Measurements from ENCODE around the gene SPTBN4.
"Not testable (repeated sequence)": the region's sequence is repeated elsewhere in the genome, so short reads cannot be mapped to it uniquely, and the experiment has no call there.

The SPTBN4 gene

DNA sequence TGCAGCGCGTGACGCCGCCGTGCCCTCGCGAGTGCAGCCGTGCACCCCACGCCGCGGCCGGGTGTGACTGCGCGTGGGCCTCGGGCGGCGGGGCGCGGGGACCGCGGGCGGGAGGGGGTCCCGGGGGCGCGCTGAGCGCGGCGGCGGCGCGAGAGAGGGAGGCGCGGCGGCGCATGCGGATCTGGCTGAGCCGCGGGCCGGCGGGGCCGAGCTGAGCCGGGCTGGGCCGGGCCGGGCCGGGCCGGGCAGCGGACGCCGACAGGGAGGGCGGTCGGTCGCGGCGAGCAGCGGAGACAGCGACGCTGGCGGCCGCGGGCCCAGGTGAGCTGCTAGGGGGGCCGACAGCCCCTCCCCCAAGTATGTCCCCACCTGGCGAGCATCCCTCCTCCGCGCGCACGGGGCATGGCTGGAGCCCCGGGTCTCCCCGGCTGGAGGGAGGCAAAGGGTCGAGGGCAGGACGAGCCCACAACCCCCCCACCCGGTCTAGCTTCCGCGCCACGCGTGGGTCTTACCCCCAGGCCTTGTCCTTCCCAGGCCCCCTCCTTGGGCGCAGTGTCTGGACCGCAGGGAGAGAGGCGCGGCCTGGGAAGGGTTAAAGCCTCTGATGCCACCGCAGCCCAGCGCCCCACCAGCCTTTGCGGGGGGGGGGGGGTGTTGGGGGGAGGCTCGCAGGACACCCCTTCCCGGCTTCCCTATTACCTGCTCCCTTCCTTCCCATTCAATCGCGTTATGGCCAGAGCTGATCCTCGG lies at the start of gene SPTBN4:
SPTBN4 (plus strand) TSS at position 17 of the 750 bp plus-strand sequence. CDS start 5,621 bp downstream, outside the sequence.
- DNase-seq: no peak

DNA sequence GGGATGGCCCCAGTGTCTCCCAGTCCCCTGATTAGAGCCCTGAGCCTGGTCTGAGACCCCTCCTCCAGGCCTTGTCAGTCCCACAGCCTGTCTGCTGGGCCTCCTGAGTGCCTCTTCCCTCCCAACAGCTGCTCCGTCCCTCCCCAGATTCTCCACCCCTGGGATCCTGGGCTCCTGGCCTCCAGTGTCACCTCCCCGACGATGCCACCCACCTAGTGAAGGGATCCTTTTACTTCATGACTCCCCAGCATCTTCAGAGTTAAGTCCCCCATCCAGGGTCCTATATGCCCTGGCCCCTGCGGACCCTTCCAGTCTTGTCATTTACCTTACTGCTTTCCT lies 49.2 kb upstream of the SPTBN4 start:
- no peak for DNase-seq

GRCh38 chr19:40418040-40418439 lies 48.8 kb upstream of the SPTBN4 start:
- DNase-seq: no peak

- DNase-seq: no peak
Observed at GRCh38 chr19:40419066-40419612, 47.7 kb upstream of the SPTBN4 start.

DNA sequence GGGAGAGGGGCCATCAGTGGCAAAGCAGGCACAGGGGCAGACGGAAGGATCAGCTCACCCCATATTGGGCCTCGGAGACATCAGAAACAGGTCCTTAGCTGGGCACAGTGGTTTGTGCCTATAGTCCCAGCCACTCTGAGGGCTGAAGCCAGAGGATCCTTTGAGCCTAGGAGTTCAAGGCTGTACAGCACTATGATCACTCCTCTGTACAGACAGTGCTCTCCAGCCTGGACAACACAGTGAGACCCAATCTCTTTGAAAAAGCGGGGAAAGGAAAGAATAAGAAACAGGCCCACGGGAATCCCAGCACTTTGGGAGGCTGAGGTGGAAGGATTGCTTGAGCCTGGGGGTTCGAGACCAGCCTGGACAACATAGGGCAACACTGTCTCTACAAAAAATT lies 47.0 kb upstream of the SPTBN4 start:
- DNase-seq: no peak

DNA sequence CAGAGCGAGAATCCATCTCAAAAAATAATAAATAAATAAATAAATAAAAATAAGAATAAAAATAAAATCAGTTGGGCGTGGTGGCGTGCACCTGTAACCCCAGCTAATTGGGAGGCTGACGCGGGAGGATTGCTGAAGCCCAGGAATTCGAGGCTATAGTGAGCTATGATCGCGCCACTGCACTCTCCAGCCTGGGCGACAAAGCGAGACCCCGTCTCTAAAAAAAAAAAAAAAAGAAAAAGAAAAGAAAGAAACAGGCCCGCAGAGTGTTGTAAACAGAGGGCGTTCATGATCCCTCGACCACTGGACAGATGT lies 46.4 kb upstream of the SPTBN4 start:
- DNase-seq: no peak

- DNase-seq: peak; percentile 79 to 85
Observed at GRCh38 chr19:40420766-40421765, 45.7 kb upstream of the SPTBN4 start.

DNA sequence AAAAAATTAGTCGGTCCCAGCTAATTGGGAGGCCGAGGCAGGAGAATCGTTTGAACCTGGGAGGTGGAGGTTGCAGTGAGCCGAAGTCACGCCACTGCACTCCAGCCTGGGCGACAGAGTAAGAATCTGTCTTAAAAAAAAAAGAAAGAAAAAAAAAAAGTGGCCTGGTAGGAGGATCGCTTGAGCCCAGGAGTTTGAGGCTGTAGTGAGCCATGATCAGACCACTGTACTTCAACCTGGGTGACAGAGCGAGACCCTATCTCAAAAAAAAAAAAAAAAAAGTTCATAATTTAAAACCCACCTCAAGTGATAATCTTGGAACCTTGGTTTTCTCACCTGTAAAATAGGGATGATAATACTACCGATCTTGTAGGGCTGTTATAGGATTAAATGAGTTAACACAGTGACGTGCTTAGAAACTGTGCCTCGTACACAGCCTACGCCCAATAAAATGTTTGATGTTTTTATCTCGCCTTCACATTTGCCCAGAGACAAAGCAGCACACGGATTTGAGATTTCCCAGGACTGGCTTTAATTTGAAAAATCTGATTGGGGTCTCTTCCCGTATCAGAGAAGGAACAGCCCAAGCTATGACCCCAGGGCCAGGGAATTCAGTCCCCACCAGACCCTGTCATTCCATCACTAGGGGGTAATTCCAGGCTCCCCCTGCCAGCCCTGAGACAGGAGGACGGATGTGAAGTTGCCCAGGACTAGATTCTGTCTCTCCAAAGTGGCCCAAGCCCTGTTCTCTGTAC lies 44.6 kb upstream of the SPTBN4 start:
- no peak for DNase-seq

GRCh38 chr19:40422748-40423566 lies 43.8 kb upstream of the SPTBN4 start:
- no peak for DNase-seq

DNA sequence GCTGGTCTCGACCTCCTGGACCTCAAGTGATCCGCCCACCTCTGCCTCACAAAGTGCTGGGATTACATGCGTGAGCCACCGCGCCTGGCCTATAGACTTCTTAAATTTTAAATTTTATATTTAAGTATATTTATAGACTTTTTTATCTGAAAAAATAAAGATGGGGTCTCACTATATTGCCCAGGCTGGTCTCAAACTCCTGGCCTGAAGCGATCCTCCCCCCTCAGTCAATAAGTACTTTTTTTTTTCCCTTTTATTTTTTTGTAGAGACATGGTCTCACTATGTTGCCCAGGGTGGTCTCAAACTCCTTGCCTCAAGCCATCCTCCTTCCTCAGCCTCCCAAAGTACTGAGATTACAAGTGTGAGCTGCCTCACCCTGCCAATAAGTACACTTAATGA lies 42.9 kb upstream of the SPTBN4 start:
- DNase-seq: no peak

DNA sequence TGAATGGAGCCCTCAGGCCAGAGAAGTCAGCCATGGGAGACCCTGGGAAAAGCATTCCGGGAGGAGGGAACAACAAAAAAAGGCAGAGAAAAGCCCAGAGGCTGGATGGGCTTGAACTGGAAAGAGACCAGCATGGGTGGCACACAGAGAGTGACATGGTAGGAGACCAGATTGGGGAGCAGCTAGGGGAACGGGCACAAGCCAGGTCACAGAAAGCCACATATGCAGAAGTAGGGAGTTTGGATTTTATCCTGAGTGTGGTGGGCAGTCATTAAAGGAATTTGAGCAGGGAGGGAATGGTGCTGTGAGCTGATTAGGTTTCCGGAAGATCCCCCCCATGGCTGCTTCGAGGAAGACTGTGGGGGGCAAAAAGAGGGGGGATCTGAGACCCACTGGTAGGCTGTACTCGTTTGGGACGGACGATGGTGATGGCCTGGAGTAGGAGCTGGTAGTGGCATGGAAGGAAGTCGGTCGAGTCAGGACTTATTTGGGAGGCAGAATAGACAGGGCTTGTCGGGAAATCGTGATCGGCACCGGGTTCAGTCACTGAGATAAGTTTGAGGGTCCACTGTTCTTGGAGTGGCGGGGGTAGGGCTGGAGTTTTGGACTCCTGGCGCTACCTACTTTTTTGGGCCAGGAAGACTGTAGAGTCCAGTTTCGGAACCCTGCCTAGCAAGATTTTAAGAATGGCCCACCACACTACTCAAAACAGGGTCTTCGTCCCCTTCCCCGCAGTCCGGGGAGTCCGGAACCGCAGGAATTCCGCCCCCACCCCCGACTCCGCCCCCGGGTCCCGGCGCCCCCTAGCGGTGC lies 42.0 kb upstream of the SPTBN4 start:
- DNase-seq: peak in 1 of 2 experiments; percentile 36

DNA sequence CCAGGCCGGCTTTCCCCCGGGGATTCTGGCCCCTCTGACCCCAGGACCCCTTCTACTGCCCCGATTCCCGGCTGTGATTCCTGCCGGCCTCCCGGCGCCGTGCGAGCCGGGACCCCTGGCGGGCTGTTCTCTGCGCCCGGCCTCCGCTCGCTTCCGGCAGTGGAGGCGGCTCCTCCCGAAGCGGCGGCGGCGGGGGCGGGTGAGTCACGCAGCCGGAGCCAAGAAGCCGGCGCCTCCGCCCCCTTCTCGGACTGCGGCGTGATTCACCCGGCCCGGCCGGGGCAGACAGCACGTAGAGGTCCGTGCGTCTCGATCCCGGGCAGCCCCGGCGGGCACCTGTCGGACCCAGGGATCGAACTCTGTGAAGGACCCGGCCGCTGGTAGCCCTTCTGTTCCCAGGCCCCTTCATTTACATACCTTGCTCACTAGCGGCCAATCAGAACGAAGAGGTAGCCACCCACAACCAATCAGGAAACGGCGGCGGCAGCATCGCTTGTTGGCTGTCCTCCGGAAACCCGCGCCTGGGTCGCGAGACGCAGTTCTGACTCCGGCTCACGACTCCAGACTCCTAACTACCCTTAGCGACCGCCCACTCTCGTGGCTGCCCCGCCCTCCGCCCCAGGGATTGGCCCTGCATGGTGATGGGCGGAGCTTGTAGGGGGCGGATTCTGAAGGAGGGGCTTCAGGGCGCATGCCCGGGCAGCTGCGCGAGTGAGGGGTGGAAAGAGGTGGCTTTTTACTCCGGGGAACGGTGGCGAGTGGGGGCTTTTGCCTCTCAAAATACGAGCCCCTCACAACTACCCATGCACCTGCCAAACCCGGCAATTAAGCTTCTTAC lies 41.1 kb upstream of the SPTBN4 start, which contains the start of gene SERTAD1:
SERTAD1 (minus strand) TSS at position 543 of the 838 bp plus-strand sequence. CDS start 2,446 bp downstream, outside the sequence.
- DNase-seq: peak; percentile 87 to 97

- not testable (repeated sequence) for DNase-seq
Observed at GRCh38 chr19:40428197-40428596, 38.6 kb upstream of the SPTBN4 start.

DNA sequence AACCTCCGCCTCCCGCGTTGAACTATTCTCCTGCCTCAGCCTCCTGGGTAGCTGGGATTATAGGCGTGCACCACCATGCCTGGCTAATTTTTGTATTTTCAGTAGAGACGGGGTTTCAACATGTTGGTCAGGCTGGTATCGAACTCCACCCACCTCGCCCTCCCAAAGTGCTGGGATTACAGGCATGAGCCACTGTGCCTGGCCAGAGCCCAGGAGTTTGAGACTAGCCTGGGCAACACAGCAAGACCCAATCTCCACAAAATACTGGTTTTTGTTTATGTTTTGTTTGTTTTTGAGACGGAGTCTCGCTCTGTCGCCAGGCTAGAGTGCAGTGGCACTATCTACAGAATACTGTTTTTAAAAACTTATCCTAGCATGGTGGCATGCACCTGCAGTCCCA lies 36.6 kb upstream of the SPTBN4 start:
- DNase-seq: not testable (repeated sequence)

DNA sequence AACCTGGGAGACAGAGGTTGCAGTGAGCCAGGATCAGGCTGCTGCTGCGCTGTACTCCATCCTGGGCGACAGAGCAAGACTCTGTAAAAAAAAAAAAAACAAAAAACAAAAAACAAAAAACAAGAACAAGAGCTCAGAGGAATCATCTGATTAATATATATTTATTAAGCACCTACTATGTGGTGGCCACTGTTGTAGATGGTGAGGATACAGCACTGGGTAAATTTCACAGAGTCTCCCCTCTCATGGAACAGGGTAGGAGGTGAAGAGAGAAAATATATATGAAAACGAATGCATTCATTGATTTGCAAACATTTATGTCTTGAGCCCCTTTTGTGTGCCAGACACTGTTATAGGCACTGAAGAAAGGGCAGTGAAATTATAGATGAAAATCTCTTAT lies 35.1 kb upstream of the SPTBN4 start:
- DNase-seq: no peak

GRCh38 chr19:40432760-40433159 lies 34.0 kb upstream of the SPTBN4 start:
- not testable (repeated sequence) for DNase-seq

DNA sequence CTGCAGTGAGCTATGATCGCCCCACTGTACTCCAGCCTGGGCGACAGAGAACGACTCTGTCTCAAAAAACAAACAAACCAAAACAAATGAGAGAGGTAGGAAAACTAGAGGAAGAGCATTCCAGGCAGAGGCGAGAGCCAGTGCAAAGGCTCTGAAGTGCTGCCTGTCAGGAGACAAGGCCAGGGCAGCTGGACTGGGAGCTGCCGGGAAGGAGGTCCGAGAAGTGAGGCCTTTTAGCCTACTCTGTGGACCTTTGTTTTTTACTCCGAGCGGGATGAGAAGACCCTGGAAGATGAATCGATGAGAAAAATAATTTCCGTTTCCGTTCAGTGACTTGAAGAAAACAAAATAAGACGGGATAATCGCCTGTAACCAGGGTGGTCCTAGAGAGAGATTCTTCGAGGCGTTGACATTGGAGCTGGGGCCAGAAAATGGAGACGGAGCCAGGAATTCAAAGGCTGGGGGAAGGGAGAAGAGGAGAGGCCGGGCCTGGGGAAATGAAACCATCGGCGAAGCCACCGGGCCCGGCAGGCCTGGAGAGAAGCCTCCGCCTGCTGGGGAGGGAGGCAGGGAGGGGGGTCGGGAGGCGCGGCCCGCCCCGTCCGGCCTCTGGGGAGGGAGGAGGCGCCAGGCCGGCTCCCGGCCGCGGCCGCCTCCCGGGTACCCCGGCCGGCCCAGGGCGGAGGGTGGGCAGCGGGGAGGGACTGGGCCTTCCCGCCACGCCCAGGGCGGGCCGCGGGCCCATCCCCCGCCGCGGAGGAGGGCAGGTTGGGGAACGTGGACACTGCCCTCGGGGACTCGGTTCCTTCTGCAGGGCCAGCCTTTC lies 33.2 kb upstream of the SPTBN4 start:
- DNase-seq: peak; percentile 69 to 74

DNA sequence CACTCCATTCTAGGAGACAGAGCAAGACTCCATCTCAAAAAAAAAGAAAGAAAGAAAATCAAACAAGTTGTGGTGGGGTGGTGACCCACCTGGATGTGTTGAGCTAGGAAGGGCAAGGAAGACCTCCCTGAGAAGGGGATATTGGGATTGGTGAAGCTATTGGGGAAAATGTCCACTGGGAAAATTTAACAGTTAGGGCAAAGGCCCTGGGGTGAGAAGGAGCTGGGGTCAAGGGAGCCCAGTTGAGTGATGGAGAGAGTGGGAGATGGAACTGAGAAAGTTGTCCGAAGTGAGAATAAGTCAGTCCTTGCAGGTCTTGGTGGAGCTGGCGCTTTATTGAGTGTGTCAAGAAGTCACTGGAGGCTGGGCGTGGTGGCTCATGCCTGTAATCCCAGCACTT lies 28.5 kb upstream of the SPTBN4 start:
- DNase-seq: no peak

- DNase-seq: no peak
Observed at GRCh38 chr19:40441719-40442253, 25.0 kb upstream of the SPTBN4 start.
